Lung (tissue), 12 donors: ENCODE results near the gene ARHGAP20. TPM values are rescaled to one million over a fixed set of nuclear protein-coding genes. Genes with fewer than 3 reads are reported as not detected.

ENCODE experiments used
- ATAC-seq: fragments of 200-7000 bp; cut with Tn5 transposase; one replicate; pipeline ENCODE4 v1.9.1; 2020; ENCODE audit warnings: moderate number of reproducible peaks; ENCODE audit not compliant: insufficient read depth, low FRiP score
- DNase-seq, 3 donors: peaks; one replicate each; pipeline ENCODE4 v3.0.0-alpha.2; 2013 to 2017
- H3K27ac ChIP-seq, 2 donors: one replicate each; pipeline ENCODE4 v1.5.1; 2013; ENCODE audit warnings: mild to moderate bottlenecking in 2 of 2, moderate library complexity in 2 of 2, control low read depth in 1 of 2, inconsistent platforms in 1 of 2, low read depth in 1 of 2, low read length in 1 of 2
- H3K27me3 ChIP-seq, 3 donors: one replicate each; pipeline ENCODE4 v1.5.1; 2013; ENCODE audit warnings: low read length in 2 of 3; ENCODE audit not compliant: control insufficient read depth in 3 of 3, insufficient read depth in 3 of 3
- H3K36me3 ChIP-seq, 4 donors: one replicate each; pipeline ENCODE4 v1.5.1; 2013; ENCODE audit warnings: low read length in 4 of 4, mild to moderate bottlenecking in 1 of 4, moderate library complexity in 1 of 4; ENCODE audit not compliant: control insufficient read depth in 4 of 4, insufficient read depth in 4 of 4
- H3K4me1 ChIP-seq, 5 donors: one replicate each; pipeline ENCODE4 v1.5.1; 2013; ENCODE audit warnings: low read length in 5 of 5, mild to moderate bottlenecking in 2 of 5, moderate library complexity in 1 of 5; ENCODE audit not compliant: control insufficient read depth in 5 of 5, insufficient read depth in 5 of 5
- H3K4me3 ChIP-seq: one replicate; pipeline ENCODE4 v1.5.1; 2013; ENCODE audit warnings: mild to moderate bottlenecking, control low read depth, moderate library complexity
- H3K9ac ChIP-seq, 2 donors: one replicate each; pipeline ENCODE4 v1.5.1; 2013; ENCODE audit warnings: low read length in 2 of 2, control low read depth in 1 of 2; ENCODE audit not compliant: insufficient read depth in 1 of 2
- H3K9me3 ChIP-seq, 4 donors: one replicate each; pipeline ENCODE4 v1.5.1; 2013; ENCODE audit warnings: low read length in 3 of 4, mild to moderate bottlenecking in 1 of 4, moderate library complexity in 1 of 4; ENCODE audit not compliant: control insufficient read depth in 4 of 4, insufficient read depth in 3 of 4
- CTCF ChIP-seq: IDR thresholded peaks from 2 replicates; pipeline ENCODE4 v1.5.1; 2012; ENCODE audit warnings: mild to moderate bottlenecking; ENCODE audit errors: control extremely low read depth, extremely low read depth
- WGBS, 2 donors: extraction: QIAGEN DNeasy Blood & Tissue Kit; methylation state at CpG; one replicate each; pipeline ENCODE4 v1.1.7; 2013; 5-methylcytosine and 5-hydroxymethylcytosine counted together
- polyA plus RNA-seq, 2 donors: library from polyadenylated mRNA; stranded (reverse); fragments of 200-250 nt; gene quantifications; one replicate each; pipeline ENCODE4 v1.2.1, GENCODE V29; 2013
- total RNA-seq, 2 donors: library from RNA; depleted of rRNA in 1 of 2; stranded (reverse); fragments of >200 nt in 1 of 2; gene quantifications; one replicate each; pipeline ENCODE4 v1.2.1, GENCODE V29; 2014 to 2021
- donor health status: control.
- donor health status: control.
- donor health status: Bipolar disorder and iron deficiency.
- donor health status: healthy.
- donor health status: DM: yes; HTN: yes; CAD: no.

ARHGAP20 gene
- total and polyA plus RNA-seq, 4 donors, result 0.67 to 20.9 (median 3.0) TPM

DNA sequence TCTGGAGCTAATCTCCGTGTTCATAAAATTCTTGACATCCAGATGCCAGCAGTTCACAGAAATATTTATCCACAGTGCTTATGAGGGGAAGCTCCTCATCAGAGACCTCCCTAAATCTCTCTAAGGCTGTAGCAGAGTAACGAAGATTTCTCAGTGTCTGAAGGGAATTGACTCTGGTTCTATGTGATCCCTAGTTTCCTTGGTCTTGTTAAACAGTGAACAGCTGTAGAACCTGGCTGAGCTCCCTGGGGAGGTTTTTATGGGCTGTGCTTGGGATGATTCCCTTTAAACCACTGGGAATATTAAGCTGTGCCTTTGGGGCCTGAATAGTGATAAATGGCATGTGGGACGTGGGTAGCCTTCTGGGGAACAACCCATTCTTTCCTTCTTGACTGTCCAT lies 43.7 kb upstream of the ARHGAP20 start:
- H3K9me3 ChIP-seq, result peaks cover 0 to 10% (median 2%) of the 10 kb centered on the region in 4 donors
- no peak overlapping the region for H3K27ac ChIP-seq
- H3K4me3 ChIP-seq, result no peak overlapping the region
- no peak overlapping the region for H3K9ac ChIP-seq
- H3K27me3 ChIP-seq, result no peaks in the 10 kb centered on the region
- H3K36me3 ChIP-seq, result no peaks in the 10 kb centered on the region
- WGBS, 2 donors, result 73% methylated on average over 3 of the region's 3 CpGs
- no peak for ATAC-seq
- H3K4me1 ChIP-seq, result peaks cover 0 to 53% (median 14%) of the 10 kb centered on the region in 5 donors
- peak; percentile 55 to 80 (median 74) for DNase-seq
- TF ChIP-seq CTCF, result no peak

GRCh38 chr11:110752890-110753289 lies 40.7 kb upstream of the ARHGAP20 start:
- Histone ChIP-seq H3K27me3 (no peaks in the 10 kb centered on the region), H3K4me3 (no peak overlapping the region), H3K4me1 (peaks cover 0 to 22% (median 0%) of the 10 kb centered on the region in 5 donors), H3K27ac (no peak overlapping the region), H3K36me3 (no peaks in the 10 kb centered on the region), H3K9me3 (peaks cover 0 to 10% (median 2%) of the 10 kb centered on the region in 4 donors), H3K9ac (no peak overlapping the region)
- no peak for TF ChIP-seq CTCF
- no peak for DNase-seq
- ATAC-seq, result no peak

- Histone ChIP-seq H3K4me3 (no peak overlapping the region), H3K4me1 (no peaks in the 10 kb centered on the region), H3K9me3 (peaks cover 0 to 10% (median 2%) of the 10 kb centered on the region in 4 donors), H3K27me3 (no peaks in the 10 kb centered on the region), H3K9ac (no peak overlapping the region), H3K36me3 (no peaks in the 10 kb centered on the region), H3K27ac (no peak overlapping the region)
- no peak for ATAC-seq
- no peak for DNase-seq
- TF ChIP-seq CTCF, result no peak
Measured at GRCh38 chr11:110750100-110750499, 37.9 kb upstream of the ARHGAP20 start.

DNA sequence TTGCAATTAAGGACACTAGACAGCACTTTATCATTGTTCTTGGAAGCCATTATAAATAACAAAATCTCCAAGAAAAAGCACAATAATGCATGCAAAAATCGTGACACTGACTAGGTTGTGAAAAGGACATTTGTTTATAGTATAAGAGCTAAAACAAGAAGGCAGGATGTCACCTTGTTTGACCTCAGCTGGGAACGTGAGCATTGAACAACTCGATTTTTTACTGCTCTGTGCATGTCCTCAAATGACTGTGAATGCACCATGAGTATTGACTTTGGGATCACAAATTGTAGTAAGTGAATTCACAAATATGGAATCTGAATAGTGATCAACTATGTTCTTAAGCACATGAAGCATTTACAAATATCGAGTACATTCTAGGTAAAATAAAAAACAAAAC lies 35.3 kb upstream of the ARHGAP20 start:
- Histone ChIP-seq H3K9me3 (peaks cover 0 to 7% (median 0%) of the 10 kb centered on the region in 4 donors), H3K4me3 (no peak overlapping the region), H3K27ac (no peak overlapping the region), H3K27me3 (no peaks in the 10 kb centered on the region), H3K9ac (no peak overlapping the region), H3K4me1 (no peaks in the 10 kb centered on the region), H3K36me3 (no peaks in the 10 kb centered on the region)
- 48 to 64% methylated on average over 4 of the region's 4 CpGs for WGBS, 2 donors
- ATAC-seq, result no peak
- DNase-seq, result no peak
- no peak for TF ChIP-seq CTCF
